Epithelial cell of prostate (primary cell): ENCODE results near the gene KCTD16.

Experiments used
- DNase-seq: peaks from one replicate; pipeline ENCODE4 v3.0.0-alpha.2; 2011; ENCODE audit warnings: low read depth, low spot score
- H3K27ac ChIP-seq: fragments of 450-650 bp; 2 replicates; pipeline ENCODE4 v1.5.1; 2017; ENCODE audit warnings: mild to moderate bottlenecking

Gene KCTD16

DNA sequence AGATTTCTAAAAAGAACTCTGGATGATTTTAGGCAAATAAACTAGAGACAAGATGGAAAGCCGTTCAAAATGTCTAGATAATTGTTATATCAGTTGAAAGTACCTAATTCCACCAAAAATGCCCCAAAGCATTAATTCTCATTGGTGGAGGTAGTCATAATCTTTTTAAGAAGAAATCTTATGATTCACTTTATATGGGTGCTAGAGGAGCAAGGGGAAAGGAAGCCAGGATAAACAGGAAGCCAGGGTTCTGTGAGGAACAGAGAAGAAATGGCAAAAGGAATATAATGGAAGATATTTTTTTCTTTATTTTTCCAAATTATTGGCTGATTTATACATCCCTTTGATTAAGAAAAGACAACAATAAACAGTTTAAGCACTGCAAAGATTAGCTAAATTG lies 8.0 kb upstream of the KCTD16 start:
- H3K27ac ChIP-seq, result no peak overlapping the region
- no peak for DNase-seq

DNA sequence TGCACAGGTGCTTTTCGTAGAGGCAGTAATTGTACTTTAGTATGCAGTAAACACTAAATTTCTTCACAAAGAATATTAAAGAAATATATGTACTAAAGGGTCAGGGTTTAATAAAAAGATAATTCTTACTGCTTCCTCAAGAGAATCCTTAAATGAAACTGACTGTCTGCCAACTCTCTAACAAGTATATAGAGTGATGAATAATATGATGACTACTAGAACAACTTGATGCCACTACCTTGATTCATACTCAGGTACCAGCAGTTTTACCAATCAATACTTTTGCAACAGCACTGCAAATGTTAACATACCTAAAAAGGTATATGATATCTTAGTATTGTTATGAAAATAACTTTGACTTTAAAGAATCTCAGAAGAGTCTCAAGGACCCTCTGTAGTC lies 4.0 kb upstream of the KCTD16 start:
- peak overlapping the region; percentile 20 for H3K27ac ChIP-seq
- no peak for DNase-seq

DNA sequence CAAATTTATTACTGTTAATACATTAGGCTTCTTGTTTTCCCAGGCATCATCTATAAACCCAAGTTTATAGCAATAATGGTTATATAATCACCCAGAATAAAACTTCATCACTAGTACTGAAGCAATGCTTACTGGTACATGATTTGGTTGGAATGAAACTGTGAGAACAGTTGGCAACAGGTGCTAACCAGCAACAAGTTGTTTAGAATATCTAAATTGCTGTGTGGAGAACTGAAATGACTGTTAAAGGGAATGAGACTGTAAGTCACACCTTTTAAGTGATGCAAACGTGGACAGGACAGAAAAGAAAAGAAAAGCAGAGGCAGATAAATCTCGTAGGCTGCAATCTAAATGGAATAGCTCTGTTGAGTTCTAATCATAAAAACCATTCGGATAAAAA lies 2.7 kb upstream of the KCTD16 start:
- no peak for DNase-seq
- H3K27ac ChIP-seq, result no peak overlapping the region

DNA sequence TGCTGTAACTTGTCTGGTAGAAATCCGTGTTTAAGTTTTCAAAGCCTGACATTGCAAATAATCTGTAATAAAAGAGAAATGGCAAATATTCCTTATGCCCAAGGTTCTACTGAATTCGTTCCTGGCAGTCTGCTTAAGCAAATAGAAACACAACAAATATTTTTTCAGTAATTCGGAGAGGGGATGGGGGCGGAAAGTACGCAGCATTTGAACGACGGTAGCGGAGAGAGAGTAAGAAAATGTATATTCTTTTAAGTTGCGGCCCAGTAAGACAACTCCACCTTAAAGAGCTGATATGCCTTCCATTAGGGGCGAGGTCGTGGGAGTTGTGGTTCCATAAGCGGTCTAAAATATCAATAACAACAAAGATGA lies 783 bp upstream of the KCTD16 start:
- DNase-seq, result no peak
- H3K27ac ChIP-seq, result peak overlapping the region; percentile 63

DNA sequence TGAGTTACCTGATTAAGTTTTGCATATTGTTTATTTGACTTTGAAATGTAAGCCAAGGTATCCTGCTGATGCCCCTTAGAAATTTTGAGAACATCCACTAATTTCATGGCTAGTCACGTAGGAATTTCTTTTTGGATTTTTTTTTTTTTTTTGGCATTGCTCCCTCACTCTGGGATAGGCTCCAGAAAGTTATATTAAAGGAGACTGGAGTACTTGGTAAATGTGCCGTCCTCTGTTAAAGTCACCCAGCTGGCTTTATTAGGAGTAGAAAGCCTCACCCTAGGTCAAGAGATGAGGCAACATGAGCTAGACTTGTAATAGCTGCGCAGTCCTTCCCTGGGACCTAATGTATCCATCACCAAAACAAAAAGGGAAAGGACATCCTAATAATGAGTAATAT lies 3.1 kb downstream of the KCTD16 start:
- no peak overlapping the region for H3K27ac ChIP-seq
- no peak for DNase-seq

DNA sequence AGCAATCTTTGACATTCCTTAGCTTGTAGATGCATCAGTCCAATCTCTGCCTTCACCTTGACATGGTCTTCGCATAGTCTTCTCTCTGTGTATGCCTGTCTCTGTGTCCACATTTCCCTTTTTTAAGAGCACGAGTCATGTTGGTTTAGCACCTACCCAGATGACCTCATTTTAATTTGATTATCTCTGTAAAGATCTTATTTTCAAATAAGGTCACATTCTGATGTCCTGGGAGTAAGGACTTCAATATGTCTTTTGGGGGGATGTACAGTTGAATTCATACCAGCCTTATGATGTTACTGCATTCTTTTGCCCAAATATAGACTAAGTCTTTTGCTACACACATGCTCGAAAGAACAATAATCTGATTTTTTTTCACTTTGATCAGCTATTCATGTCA lies 6.9 kb downstream of the KCTD16 start:
- no peak overlapping the region for H3K27ac ChIP-seq
- DNase-seq, result no peak

DNA sequence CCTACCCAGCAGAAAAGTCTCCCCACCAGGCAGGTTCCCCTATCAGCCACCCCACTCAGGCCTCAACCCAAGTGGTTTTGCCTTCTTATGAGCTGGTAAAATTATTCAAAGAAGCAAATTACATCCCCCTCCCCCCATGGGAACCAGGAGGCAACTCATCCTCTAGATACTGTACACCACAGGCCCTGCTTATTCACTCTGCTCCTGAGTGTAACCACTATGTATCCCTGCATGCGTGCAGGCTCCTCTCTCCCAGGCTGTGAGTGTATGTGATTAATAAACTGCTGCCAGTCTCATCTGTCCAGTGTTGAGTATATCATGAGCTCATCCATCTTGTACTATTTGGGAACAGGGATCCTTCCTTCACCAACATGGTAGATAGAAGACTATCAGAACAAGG lies 8.6 kb downstream of the KCTD16 start:
- no peak for DNase-seq
- no peak overlapping the region for H3K27ac ChIP-seq

DNA sequence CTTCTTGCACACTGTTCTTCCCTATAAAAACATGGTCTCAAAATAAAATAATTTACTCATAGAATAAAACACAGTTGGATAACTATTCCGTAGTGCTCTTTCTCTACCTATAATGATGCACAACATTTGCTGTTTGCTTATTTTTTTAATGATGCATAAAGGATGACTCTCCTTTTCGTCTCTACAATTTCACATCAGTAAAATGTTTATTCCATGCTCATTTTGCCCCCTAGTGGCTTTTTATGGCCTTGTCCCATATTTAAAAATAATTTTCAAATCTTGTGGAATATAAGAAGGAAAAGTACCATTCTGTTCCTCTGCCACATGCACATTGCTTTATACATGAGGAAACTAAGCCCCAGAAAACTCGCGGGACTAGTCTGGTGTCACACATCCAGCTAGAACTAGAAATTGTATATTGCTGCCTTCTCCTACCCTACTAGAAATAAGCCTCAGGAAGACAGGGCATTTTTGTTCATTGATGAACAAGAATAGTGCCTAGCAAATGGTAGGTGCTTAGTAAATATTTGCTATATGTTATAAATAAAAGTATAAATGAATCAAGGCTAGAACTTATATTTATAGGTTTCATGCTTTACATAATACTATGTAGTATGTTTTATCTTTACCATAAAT lies 12.7 kb downstream of the KCTD16 start:
- no peak overlapping the region for H3K27ac ChIP-seq
- no peak for DNase-seq

DNA sequence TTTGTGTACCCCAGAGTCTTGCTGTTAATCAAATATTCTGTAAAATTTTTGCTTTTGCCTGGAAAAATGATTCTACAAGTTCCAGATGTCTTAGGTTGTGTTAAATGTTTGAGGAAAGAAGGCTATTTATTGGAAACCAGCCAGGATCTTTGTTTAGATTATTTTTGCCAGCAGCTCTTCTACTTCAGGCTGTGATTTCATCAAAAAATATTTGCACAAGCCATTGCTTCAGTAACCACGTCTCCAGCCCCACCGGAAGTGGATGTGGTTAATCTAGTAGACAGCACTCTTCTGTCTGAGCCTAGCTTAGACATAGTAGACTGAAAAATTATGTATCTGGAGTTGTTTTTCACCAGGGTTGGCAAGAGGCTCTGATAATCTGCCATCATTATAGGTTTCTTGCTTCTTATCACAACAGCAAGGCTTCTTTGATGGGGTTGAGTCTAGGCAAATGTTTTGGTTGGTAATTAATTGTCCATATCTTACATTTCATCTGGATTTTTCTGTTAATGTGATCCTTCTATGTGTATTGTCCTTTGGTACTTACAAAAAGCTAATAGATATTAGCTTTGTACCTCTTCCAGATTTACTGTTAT lies 17.1 kb downstream of the KCTD16 start:
- H3K27ac ChIP-seq, result peak overlapping the region; percentile 57
- DNase-seq, result peak; percentile 44

DNA sequence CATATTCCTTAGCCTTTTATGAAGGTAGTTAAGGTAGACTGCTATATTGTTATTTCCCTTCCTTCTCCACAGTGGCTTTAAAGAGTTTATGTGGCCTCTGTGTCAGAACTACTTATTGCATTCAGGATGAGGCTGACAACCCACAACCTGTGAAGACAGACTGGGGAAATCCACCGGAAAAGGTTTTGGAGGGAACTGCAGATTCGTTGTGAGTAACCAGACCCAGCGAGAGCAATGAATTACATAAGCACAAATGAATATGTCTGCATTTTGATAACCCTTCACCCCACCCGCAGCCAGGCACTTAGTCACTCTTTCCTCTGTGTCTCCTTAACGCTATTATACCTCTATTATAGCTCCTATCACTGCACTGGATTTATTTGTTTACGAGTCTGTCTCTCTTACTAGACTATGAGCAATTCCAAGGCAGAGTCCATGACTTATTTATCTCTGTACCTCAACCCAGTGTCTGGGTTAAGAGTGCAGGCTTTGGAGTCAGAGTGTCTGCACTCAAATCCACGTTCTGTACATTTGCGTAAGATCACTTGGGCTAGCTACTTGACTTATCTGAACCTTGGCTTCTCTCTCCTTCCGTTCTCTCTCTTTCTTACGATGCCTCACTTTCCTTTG lies 19.2 kb downstream of the KCTD16 start:
- no peak overlapping the region for H3K27ac ChIP-seq
- peak; percentile 33 for DNase-seq

DNA sequence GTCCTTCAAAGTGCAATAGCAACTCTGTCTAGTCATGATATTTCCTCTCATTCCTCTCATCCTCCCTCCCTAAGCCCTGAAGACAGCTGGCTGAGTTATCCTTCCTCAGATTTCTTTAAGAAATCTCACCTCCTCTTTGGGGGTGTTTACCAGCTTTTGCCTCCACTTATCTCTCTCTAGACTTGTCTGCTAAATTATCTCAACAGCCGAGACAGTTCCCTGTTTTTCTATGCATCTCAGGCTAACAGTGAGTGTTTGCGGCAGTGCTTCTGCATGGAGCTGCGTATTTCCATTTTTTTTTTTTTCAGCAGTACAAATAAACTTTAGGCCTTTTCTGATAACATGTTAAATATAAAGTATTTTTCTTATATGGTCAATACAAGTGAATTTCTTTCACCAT lies 20.9 kb downstream of the KCTD16 start:
- no peak for DNase-seq
- H3K27ac ChIP-seq, result no peak overlapping the region

DNA sequence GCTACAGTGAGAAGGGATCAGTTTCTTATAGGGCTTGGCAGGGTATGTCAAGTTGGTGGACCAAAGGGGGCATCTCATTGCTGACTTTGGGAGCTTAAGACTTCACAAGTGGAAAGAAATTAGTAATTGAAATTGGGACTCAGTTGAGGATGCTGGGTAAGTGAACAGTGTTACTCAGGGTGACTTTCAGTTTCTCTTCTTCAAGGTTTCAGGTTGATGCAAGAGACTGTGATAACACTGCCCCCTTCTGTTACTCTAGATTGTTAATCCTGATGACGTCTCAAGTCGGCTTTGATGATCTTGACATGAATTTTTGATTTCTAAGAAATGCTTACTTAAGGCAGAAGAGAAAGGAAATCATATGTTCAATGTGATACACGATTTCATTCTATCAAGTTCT lies 21.3 kb downstream of the KCTD16 start:
- no peak overlapping the region for H3K27ac ChIP-seq
- peak; percentile 34 for DNase-seq

DNA sequence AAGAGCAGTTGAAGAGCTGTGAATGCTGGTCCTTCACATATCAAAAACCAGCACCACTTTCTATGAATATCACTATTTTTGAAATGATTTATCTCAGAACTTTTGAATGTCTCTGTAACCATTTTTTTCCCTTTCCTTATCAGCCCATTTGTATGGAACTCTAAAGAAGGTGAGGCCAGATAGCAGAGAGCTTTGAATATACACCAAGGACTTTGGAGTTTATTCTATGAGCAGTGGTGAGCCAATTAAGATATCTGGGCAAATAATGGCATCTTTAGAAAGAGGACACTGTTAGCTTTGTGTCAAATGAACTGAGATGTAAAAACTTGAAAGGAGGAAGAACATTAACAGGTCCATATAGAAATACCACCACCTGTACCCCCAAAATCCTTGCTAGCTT lies 22.0 kb downstream of the KCTD16 start:
- H3K27ac ChIP-seq, result no peak overlapping the region

DNA sequence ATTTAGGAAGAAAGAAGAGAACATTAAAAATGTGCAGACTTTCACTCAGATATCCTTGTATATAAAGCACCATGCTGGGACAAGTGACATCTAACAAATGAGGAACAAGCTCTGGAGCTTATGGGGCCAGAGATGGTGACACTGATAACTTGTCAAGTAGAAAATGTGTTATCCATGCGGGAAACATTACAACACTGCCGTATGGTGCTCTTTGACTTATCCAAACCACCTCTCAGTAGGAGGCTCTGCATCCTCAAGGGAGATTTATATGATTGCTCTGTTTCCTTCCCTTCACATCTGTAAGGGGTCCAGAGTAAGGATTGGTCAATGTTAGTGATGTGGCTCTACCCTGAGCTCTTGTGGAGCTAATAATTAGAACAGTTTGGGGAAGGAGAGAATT lies 23.5 kb downstream of the KCTD16 start:
- DNase-seq, result no peak

More for the DNA sequence above, 22.0 kb downstream of the KCTD16 start:
- DNase-seq, result no peak

DNA sequence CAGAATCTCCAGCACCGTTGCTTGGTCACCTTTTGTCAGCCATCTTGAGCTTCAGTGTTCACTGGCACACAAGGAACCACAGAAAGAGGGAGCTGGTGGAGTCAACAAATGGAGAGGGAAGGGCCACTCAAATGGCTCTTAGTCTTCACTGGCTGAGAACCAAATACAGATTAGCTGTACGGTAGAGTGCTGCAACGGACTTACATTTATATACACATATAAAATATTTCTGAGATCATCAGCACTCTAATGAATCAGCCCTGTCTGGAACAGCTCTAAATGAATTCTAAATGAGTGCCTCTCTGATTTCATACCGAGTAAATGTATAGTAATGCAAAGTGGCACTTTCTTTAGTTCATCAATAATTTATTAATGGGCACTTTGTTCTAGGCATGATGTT lies 24.8 kb downstream of the KCTD16 start:
- H3K27ac ChIP-seq, result no peak overlapping the region
- no peak for DNase-seq

More for the DNA sequence above, 23.5 kb downstream of the KCTD16 start:
- H3K27ac ChIP-seq, result no peak overlapping the region

DNA sequence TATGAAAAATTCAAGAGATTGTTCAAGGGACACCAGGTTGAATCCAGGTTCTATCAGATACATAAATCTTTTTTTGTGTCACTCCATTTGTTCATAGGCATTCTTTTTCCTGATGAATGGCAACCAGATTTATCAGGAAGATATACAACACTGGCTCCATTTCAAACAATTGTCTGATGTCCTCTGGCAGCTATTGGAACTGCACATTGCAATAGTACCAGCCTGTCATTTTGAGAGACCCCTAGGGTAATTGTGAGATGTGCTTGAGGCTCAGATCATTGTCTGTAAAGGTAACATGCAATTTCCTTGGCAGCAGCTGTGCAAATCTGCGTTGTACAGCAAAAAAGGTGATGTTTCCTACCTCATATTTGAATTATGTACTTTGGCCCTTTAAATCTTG lies 25.9 kb downstream of the KCTD16 start:
- DNase-seq, result no peak
- H3K27ac ChIP-seq, result no peak overlapping the region

DNA sequence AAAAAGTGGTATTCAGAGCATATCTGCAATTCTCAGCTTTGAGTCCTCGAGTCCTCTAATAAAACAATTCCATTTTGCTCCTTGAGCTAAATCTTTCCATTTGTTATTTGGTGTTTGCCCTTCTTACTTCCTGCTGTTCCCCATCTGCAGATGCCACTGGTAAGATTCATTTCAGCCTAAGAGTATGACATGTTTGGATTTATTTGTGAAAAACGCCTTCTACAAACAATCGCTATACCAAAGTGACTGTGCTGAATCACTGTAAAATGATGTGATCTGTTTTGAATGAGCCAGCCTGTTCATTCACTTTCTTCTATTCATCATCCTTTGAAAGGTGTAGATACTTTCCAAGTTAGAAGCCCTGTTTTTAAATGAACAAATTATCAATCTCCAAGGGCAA lies 27.7 kb downstream of the KCTD16 start:
- peak overlapping the region; percentile 26 for H3K27ac ChIP-seq
- DNase-seq, result peak; percentile 31

DNA sequence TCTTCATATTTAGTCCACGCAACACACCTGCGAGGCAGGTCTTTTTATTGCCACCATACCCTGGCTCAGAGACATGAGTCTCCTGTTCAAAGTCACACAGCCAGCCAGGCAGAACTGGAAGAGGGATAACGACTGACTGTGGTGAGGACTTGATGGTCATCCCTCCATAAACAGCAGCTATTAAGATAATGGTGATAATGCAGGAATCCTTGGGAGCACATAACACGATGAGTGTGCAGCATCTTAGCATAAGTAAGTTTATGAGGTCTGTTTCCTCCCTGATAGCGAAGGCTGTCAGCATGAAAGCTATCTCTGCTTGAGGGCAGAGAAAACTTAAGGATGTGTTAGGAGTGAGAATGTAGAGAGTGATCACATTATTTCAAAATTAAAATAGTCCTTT lies 30.9 kb downstream of the KCTD16 start:
- H3K27ac ChIP-seq, result no peak overlapping the region
- DNase-seq, result no peak

DNA sequence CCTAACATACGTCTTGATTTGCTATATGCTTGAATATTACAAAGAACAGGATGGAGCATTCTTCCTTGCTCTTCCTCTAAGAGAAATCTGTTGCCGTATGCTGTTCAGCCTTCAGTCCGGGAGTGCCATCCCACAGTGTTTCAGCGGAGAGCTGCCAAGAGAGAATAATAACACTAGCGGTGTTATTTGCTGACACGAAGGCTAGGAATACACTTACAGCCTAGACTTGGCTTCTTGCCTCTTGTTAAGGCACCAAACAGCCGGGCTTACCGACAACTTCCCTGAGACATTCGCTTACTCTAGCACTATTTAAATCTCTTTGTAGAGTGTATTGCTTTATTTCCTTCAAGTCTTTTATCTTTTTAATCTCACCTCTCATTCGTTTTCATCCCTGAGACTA lies 31.4 kb downstream of the KCTD16 start:
- no peak for DNase-seq

DNA sequence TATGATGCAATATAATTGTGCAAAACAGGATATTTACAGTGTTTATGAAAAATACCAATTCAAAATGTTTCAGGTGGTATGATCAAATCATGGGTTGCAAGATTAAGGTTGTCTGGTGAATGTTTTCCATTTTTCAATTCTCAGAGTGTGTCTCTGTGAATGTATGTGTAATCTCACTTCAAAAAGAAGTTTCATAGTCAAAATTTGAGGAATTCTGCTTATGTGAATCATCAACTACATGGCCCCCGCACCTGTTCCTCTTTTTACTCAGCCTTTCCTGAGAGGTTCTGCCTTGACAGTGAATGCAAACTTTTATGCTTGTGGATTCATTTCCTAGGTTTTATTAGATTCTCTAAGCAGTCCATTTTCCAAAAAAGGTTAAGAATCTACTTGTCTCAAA lies 32.1 kb downstream of the KCTD16 start:
- DNase-seq, result no peak
- no peak overlapping the region for H3K27ac ChIP-seq

More for the DNA sequence above, 31.4 kb downstream of the KCTD16 start:
- no peak overlapping the region for H3K27ac ChIP-seq

DNA sequence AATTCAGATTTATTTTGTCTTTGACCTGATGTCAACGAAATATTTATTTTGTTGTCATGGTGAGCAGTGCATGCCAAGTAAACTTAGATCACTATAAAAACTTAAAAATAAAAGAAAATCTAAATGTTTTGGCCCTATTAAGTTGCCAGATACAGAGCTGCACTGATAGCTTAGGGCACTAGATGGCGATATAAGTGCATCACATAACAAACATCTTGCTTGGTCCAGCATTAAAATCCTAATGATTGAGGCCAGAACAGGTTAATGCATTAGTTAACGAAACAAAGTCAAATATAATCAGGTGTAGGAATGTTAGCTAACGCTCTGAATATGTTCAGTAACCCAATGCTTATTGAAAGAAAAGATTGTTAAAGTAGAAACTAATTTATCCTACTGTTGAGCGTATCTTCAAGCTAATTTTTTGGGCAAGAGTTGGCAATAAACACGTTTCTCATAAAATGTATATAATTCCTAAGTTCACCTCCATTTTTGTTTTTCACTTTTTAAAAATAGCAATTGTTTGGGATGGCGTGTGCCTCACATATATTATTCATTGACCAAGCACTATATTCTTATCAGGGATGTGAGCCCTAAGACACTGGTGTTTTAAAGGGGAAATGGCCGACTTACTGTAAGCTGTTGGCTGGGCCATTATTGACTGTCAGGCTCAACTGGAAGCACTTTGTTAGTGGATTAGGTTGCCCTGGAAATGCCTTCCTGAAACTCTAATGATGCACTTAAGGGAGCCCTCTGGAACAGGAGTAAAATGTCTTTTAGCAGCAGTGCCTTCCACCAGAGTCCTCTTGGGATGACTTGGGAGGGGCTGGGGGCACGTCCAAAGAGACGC lies 33.3 kb downstream of the KCTD16 start:
- DNase-seq, result peak; percentile 5
- no peak overlapping the region for H3K27ac ChIP-seq
